Hematopoietic multipotent progenitor cell treated with erythropoietin and hydrocortisone succinate and interleukin-3 and kit ligand, for 15 days (in vitro differentiated cells): ENCODE results near the gene SAMM50.
A peak's percentile ranks its signal among the peaks of the same experiment; 100 is the strongest.
"Not testable (repeated sequence)": the region's sequence is repeated elsewhere in the genome, so short reads cannot be mapped to it uniquely, and the experiment has no call there.

Source experiments
- DNase-seq: peaks from one replicate; pipeline ENCODE4 v3.0.0-alpha.2; 2015; ENCODE audit warnings: low spot score

The SAMM50 gene

DNA sequence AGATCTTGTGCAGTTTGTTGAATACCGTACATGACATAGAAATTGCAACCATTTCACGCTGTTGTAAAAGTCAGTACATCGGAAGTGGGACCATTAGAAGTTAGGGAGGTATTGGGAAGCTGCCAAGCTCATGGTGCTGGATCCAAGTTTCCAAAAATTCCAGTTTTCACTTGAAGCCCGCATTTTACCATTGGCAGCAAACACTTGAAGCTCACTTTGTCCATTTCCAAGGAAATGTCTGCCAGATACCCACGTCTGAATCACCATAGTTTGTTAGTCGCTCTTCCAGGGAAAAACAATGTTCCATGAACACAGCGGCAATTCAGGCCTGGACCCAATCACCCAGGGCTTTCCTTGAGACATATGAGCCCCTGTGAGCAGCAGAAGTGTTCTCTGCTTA, 46.3 kb downstream of the SAMM50 start:
- DNase-seq = no peak

DNA sequence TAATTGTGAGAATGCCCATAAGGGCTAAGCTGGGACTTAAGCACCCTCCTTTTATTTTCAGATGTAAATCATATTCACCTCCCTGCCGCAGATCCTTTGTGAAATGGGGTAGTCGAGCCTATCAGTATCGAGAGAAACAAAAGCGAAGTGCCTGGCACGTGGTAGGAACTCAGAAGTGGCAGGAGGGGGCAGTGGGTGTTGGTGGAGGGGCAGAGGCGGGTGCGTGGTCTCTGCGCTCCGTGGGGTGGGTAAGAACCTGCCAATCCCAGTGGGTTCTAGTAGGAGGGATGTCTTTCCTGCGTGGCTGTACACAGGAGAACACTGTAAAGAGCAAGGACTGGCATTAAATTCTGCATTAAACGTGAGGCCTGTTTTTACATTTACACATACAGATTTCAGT, 47.1 kb downstream of the SAMM50 start:
- DNase-seq = no peak

DNA sequence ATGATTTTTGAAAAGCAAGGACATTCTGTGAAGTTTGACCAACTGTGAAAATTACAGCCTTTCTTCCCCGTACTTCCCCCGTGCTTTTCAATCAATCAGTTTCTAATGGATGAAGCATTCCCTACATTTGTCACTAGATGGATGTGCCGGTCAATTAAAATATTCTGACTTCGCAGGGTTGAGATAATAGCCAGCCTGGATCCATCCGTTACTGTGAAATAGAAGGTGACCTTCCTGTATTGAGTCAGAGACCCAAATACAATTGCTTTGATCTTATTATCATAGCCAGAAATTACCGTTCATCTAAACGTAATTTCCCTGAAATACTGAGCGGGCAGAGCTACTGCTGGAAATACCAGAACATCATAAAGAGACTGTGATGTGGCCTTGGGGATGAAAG, 47.8 kb downstream of the SAMM50 start:
- no peak for DNase-seq

DNA sequence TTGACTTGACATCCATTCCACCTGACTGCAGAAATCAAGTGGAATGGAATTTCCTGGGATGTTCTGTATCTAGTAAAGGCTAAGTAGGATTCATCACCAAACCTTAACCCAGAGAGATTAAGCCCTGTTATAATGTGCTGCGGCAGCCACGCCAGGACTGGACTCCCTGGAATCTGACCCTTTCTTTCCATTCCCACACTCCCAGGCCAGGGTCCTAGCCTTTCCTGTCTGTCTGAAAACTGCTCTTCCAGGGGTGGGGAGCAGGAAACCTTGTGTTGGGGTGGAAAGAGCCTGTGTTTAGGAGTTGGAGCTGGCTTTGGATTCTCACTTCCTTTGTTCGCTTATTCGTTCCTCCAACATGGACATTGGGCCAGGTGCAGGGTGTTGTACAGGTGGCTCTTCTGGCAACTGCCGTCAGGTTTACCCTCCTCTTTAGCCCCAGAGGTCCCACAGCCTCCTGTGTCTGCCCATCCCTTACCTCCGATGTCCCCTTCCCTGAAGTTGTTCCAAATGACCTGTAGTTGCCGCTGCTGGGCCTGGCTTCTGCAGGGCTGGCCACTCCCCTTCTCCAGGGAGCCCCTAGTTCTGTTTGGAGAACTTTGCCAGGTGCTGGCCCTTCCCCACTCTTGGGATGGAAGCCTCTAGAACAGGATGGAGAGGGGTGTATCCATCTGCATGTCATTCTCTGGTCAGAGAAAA, 48.3 kb downstream of the SAMM50 start:
- DNase-seq = no peak

DNA sequence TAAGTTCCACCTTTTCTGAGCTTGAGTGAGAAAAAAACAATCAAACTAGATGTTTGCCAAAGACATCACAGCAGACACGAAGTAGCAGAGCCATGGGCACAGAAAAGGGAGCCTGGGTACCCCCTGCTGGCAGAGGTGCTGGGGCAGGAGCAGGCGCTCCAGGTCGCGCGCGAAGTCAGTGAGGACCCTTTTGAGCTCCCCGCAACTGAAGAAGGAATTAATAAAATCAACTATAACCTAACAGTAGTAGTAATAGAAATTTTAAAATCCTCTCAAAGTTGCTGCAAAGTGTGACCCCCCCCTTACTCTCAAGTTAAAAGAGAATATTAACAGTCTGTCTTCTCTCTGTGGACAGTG, 48.8 kb downstream of the SAMM50 start:
- no peak for DNase-seq

DNA sequence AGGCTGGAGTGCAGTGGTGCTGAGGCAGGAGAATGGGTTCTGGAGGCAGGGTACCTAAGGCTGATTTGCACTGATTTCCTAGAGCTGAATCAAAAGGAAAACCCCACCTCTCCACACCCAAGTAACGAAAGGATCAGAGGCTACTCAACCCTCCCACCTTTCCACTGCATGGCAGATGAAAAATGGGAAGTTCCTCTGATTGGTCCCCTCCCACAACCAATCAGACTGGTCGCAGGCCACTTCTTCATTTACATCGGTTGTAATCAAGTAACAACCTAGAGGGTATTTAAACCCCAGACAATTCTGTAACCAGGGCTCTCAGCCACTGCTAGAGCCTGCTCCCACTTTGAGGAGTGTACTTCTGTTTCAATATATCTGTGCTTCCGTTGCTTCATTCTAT, 50.3 kb downstream of the SAMM50 start:
- no peak for DNase-seq

DNA sequence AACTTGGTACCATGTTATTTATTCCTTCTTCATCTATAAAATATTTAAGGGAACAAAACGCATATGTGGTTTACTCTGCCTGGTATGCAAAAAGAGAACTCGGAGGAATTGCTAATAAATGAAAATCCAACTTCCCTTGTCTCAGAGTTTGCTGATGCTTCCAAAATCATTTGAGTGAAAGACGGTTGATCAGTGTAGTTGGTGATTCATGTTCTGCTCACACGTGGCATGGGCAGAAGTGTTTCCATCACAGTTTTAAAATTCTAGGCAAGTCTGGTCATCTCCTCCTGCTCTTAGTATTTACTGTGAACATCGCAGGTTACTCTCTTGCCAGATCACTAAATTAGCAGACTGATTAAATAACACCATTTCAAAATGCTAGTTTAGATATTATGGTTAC, 56.9 kb downstream of the SAMM50 start:
- DNase-seq = no peak

DNA sequence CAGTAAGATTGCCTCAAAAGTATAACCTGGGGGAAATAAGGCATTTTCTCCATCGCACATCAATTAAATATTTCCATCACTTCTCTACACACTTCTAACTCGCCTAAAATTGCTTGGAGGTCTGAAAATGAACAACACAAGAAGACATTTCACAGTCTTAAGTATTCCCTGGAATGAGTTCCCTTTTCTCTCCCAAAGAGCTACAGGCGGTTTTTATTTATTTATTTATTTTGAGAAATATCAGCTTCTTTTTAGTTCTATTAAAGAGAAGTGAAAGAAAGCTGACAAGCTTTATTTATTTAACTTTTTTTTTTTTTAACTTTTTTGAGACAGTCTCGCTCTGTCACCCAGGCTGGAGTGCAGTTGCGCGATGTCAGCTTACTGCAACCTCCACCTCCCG, 57.3 kb downstream of the SAMM50 start:
- DNase-seq = no peak

DNA sequence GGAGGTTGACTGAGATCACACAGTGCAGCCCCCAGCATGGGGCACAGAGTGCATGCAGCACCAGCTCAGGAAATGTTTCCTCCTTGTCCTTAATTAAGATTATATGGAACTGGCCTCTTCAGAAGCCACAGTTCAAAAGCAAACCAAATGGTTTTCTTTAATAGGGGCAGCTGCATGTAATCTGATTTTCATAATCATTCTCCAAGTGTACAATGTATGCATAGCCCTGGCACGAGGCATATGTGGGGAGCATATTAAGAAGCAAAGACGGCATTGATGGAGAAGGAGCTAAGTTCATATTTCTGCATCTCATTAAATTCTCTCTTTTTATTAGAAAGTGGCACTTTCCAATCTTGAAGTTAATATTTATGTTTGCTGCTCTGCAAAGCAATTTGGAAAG, 59.0 kb downstream of the SAMM50 start:
- no peak for DNase-seq

DNA sequence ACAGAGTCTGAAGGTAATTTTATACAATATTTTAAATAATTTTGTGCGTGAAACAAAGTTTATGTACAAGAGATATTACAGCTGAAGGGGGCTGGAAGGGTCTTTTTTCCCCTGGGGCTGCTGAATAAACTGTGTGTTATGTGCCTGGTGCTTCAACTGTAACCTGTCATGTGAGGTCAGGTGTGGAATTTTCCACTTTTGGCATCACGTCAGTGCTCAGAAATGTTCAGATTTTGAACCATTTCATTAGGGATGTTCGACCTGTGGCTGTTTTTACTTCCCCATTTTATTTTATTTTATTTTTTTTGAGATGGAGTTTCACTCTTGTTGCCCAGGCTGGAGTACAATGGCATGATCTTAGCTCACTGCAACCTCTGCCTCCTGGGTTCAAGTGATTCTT, 61.3 kb downstream of the SAMM50 start:
- DNase-seq = not testable (repeated sequence)

DNA sequence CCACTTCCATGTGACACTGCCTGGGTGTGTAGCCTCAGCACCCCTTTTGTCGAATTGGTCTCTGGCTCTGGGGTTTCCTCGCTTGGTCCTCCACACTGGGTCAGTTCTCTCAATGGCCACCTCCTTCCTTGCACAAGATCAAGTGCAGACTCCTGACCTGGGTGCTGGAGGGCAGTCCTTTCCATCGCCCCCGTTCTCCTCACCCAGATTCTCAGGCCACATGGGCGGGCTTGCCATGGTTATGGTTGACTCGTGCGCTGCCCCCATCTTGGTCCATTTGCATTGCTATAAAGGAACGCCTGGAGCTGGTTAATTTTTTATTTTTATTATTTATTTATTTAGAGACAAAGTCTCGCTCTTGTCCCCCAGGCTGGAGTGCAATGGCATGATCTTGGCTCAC, 63.4 kb downstream of the SAMM50 start:
- DNase-seq = no peak

DNA sequence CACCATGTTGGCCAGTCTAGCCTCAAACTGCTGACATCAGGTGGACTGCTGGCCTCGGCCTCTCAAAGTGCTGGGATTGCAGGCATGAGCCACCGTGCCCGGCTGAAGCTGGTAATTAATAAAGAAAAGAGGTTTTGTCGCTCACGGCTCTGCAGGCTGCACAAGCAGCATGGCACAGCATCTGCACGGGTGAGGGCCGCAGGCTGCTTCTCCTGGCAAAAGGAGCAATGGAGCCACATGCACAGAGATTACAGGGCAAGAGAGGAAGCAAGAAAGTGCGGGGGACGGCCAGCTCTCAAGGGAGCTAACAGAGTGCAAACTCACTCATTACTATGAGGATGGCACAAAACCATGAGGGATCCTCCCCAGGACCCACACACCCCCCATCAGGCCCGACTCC, 64.2 kb downstream of the SAMM50 start:
- no peak for DNase-seq

DNA sequence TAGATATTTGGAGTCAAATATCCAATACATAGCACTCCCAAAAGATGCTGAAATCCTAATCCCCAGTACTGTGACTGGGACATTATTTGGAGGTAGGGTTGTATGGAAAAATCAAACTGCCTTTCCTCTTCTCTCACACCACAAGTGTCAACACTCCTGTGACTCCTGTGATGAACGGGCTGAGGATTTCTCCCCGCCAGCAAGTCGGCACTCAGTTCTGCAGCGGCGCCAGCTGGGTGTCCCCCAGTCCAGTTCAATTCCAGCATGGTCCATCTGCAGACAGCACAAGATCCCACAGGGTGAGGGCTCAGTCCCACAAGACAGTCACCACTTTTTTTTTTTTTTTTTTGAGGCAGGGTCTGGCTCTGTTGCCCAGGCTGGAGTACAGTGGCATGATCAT, 64.6 kb downstream of the SAMM50 start:
- DNase-seq = no peak

DNA sequence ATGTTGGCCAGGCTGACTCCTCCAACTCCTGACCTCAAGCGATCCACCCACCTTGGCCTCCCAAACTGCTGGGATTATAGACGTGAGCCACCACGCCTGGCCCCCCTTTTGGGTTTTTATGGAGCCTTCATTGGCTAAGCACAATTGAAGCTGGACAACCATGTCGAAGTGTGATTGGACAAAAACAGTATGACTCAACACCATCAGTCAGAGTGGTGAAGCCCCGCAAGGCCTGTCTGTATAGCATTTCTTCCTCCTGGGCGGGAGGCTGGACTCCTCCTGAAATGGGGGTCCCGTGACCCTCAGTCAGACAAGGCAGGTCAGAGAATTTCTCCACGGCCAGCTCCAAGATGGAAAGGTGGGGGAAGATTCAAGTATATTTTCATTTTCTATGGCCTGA, 65.7 kb downstream of the SAMM50 start:
- no peak for DNase-seq

DNA sequence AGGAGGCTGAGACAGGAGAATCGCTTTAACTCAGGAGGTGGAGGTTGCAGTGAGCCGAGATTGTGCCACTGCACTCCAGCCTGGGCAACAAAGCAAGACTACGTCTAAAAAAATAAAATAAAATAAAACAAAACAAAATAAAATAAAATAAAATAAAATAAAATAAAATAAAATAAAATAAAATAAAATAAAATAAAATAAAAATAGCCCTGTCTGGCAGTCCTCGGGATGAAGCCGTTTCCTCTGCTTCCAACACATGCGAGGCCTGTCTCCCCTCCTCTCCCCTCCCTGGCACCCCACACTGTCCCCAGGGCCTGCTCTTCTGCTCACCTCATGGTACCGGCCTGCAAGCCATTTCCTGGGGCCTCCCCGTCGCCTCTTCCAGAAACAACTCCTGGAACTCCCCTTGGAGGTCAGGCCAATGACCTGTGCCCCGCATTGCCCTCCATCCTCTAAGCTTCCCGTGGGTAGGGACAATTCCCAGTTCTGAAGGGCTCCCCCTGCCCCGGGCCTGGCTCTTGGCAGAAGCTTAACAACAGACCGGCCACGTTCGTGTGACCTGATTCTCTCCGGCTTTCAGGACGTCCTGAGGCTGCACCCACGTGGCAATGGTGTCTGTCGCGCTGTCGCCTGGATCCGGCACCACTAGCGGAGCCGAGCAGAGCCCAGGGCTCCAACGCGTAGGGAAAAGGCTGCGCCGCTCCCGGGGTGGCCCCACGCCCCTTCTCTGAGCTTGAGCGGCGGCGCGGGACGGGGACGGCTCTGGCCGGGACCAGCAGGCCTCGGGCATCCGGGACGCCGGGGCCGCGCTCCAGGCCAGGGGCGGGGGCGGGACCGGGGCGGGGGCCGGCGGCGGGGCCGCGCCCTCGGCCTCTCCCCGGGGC, 68.4 kb downstream of the SAMM50 start:
- peak; percentile 44 for DNase-seq

DNA sequence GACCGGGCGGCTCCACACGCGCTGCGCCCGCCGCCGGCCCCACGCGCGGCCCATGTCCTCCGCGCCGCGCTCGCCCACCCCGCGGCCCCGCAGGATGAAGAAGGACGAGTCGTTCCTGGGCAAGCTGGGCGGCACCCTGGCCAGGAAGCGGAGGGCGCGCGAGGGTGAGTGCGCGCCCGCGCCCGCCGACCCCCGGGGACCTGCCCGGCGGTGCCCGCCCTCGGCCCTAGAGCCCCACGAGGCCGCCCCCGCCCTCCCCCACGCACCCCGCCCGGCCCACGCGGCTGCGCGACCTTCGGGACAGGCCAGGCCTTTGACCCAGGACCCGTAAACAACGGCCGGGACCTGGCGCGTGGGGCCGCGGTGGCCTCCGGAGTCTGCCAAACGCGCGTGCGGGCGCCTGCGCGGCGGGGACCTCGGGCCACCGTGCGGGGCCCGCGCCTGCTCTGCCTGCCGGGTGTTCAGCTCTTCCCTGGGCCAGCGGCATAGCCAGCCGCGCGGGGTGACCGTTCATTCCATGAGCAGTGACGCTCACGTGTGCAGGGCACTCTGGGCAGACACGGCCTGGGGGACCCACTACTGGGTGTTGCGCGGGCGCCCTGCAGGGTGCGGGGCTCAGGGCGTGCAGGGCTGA, 69.2 kb downstream of the SAMM50 start, which contains the start of gene PARVB:
PARVB (plus strand) TSS at position 15 of the 634 bp plus-strand sequence; CDS start at position 53, 38 bp downstream.
- no peak for DNase-seq

DNA sequence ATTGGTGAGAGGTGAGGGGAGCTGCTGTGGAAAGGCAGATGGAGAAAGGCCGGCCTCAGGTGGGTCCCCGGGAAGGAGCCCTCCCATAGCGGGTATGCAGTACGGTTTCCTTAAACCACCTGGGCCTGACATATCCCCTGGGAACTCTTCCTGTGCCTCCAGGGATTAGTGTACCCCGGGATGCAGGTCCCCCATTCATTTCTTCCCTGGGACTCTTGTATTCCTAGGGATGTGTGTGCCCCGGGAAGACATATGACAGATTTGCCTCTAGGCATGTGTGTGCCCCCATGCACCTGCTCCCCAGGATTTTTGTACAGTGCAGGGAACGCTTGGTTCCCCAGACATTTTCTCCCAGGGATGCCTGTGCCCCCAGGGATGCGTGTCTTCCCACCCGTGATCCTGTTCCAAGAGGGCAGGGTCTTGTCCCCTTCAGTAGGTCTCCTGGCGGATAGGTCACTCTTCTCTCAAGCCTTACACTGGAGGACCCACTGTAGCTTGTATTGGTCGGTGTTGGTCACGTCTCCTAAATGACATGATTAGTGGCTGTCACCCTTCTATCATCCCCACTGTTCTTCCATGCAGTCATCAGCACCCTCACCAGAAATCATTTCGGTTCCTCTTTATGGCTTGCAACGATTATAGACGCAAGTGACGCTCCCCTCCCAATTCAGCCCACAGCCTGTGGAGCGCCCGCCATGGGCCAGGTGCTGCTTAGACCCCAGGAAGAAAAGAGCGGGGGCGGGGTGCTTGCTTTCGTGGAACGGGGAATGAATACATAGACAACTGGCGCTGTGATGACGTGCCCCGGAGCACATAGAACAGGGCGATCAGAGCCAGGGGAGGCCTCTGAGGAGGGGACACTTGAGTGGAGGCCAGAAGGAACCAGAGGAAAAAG, 70.2 kb downstream of the SAMM50 start:
- DNase-seq = no peak

DNA sequence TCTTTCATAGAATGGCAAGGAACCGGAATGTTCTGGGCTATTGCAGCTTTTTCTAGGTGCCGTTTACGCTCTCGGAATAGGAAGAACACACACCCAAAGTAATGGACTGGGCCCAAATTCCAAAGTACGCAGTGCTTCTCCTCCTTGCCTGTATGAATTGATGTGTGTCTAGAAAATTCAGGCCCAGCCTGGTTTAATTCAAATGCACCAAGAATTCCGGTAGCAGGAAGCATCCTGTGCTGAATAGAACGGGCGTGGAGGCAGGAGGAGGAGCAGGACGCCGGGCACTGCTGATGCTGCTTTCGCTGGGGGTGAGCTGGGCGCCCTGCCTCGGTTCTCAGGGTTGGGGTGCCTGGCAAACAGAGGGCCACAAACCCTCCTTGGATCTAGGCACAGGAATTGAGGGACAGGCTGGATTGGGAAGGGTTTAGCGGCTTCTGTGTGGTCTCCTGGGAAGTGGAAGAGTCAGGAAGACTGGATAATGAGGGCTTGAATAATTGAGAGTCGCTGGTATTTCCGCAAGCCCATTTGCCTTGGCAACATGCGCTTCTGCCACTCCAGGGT, 70.9 kb downstream of the SAMM50 start:
- DNase-seq = no peak

DNA sequence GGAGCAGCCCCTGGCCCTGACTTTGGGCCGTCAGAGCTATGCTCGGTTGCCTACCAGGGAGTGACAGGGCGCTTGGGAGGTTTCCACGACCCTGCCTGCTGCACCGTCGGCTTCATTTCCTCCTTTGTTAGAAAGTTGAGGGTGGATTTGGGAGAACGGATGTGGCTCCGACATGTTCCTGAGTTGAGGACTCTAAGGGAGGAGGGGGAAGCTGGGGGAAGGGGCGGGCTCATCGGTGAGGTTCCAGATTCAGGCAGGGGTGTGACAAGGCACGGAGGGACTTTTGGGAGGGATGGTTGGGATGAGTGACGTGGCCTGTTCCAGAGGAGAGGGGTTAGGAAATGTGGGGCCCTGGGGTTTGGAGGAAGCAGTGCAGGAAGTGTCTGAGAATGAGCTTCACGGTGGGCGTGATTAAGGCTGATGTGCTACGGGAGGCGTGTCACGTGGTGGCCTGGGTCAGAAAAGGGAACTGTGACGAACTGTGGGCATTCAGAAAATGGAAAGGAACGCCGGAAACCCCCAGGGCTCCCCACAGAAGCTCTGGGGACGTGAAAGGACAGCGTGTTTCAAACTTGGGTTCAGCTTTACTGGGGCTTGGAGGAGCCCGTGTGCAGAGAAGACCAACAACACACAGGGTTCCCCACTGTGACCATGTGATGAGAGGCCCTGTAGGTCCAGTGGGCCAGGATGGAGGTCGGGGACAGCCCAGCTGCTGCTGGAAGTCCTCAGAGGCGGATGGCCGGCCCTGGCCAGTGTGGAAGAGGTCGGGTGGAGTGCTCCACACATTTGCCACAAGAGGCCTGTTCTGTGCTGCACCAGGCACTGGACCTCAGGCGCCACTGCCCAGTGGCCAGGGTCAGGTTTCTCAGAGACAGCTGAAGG, 71.6 kb downstream of the SAMM50 start:
- DNase-seq = peak; percentile 60

DNA sequence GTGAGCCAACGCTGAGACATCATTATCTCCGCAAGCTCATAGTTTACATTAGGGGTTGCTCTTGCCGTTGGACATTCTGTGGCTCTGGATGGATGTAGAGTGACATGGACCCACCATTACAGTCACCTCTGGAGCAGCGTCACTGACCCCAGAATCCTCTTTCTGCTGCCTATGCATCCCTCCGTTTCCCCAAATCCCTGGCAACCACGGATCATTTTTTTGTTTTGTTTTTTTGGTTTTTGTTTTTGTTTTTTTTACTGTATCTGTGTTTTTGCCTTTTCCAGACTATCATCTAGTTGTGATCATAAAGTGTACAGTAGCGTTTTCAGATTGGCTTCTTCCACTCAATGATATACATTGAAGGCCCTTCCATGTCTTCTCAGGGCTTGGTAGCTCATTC, 72.8 kb downstream of the SAMM50 start:
- no peak for DNase-seq

DNA sequence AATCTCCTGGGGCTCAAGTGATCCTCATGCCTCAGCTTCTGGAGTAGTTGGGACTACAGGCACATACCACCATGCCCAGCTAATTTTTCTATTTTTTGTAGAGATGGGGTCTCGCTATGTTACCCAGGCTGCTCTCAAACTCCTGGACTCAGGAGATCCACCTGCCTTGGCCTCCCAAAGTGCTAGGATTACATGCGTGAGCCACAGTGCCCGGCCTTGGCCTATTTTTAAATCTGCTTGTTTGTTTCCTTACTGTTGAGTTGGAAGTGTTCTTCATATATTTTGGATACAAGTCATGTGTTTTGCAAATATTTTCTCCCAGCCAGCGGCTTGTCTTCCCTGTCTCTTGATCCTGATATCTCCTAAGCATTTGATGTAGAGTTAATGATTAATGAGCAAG, 73.8 kb downstream of the SAMM50 start:
- DNase-seq = no peak
